SK-N-SH treated with all-trans-retinoic acid at 6 μM for 48 hours (cell line): ENCODE data around the gene ZNF700.

ENCODE experiments used
- ATAC-seq: fragments of 200-7000 bp; cut with Tn5 transposase; 3 replicates; pipeline ENCODE4 v1.9.1; 2020; ENCODE audit warnings: mild to moderate bottlenecking, moderate library complexity
- ARNTL ChIP-seq: fragments of 450-650 bp; formaldehyde crosslinking; IDR thresholded peaks from 2 replicates; pipeline ENCODE4 v1.5.0; 2020; ENCODE audit warnings: low read depth, mild to moderate bottlenecking, moderate library complexity, borderline replicate concordance
- BACH2 ChIP-seq: fragments of 250-450 bp; sonication (Bioruptor Pico); IDR thresholded peaks from 2 replicates; pipeline ENCODE4 v1.9.0; 2021; ENCODE audit warnings: mild to moderate bottlenecking, borderline replicate concordance
- CSDC2 ChIP-seq: fragments of 250-450 bp; sonication (Bioruptor Pico); IDR thresholded peaks from 2 replicates; pipeline ENCODE4 v1.5.0; 2020; ENCODE audit warnings: mild to moderate bottlenecking, moderate library complexity
- GLIS3 ChIP-seq: fragments of 250-450 bp; sonication (Bioruptor Pico); IDR thresholded peaks from 2 replicates; pipeline ENCODE4 v1.5.0; 2020; ENCODE audit warnings: mild to moderate bottlenecking, moderate library complexity
- ISL1 ChIP-seq: fragments of 250-450 bp; sonication (Bioruptor Pico); IDR thresholded peaks from 2 replicates; pipeline ENCODE4 v2.1.2; 2022; ENCODE audit warnings: mild to moderate bottlenecking, moderate library complexity
- OSR1 ChIP-seq: fragments of 250-450 bp; sonication (Bioruptor Pico); IDR thresholded peaks from 2 replicates; pipeline ENCODE4 v1.8.0; 2022; ENCODE audit warnings: moderate library complexity, mild to moderate bottlenecking, inconsistent platforms
- PPARA ChIP-seq: fragments of 250-450 bp; sonication (Bioruptor Pico); IDR thresholded peaks from 2 replicates; pipeline ENCODE4 v1.5.0; 2020; ENCODE audit warnings: mild to moderate bottlenecking, borderline replicate concordance
- RARB ChIP-seq: fragments of 250-450 bp; sonication (Bioruptor Pico); IDR thresholded peaks from 2 replicates; pipeline ENCODE4 v1.8.0; 2021; ENCODE audit warnings: mild to moderate bottlenecking, moderate library complexity
- SNAI2 ChIP-seq: fragments of 250-450 bp; sonication (Bioruptor Pico); IDR thresholded peaks from 2 replicates; pipeline ENCODE4 v1.5.0; 2020; ENCODE audit warnings: mild to moderate bottlenecking, moderate library complexity
- TOX ChIP-seq: fragments of 250-450 bp; sonication (Bioruptor Pico); IDR thresholded peaks from 2 replicates; pipeline ENCODE4 v1.8.0; 2021; ENCODE audit warnings: mild to moderate bottlenecking, moderate library complexity, borderline replicate concordance
- ZC3H10 ChIP-seq: fragments of 250-450 bp; sonication (Bioruptor Pico); IDR thresholded peaks from 2 replicates; pipeline ENCODE4 v1.5.1; 2021; ENCODE audit warnings: mild to moderate bottlenecking, moderate library complexity
- ZFP3 ChIP-seq: fragments of 250-450 bp; sonication (Bioruptor Pico); IDR thresholded peaks from 2 replicates; pipeline ENCODE4 v1.5.0; 2020; ENCODE audit warnings: mild to moderate bottlenecking, moderate library complexity
- ZNF565 ChIP-seq: fragments of 450-650 bp; formaldehyde crosslinking; conservative IDR thresholded peaks from 2 replicates; pipeline ENCODE4 v1.5.0; 2020; ENCODE audit warnings: low read depth, mild to moderate bottlenecking, moderate library complexity
- ZNF70 ChIP-seq: fragments of 450-650 bp; formaldehyde crosslinking; IDR thresholded peaks from 2 replicates; pipeline ENCODE4 v1.5.0; 2020; ENCODE audit warnings: mild to moderate bottlenecking, moderate library complexity
- ZNF8 ChIP-seq: fragments of 450-650 bp; formaldehyde crosslinking; IDR thresholded peaks from 2 replicates; pipeline ENCODE4 v1.5.0; 2020; ENCODE audit warnings: mild to moderate bottlenecking, moderate library complexity
- TF ChIP-seq, protein P1 (sequence below): fragments of 250-450 bp; sonication (Bioruptor Pico); IDR thresholded peaks from 2 replicates; pipeline ENCODE4 v1.8.0; 2021; ENCODE audit warnings: low read depth, mild to moderate bottlenecking, moderate library complexity, borderline replicate concordance
- TF ChIP-seq, protein P2 (sequence below): fragments of 250-450 bp; sonication (Bioruptor Pico); IDR thresholded peaks from 2 replicates; pipeline ENCODE4 v1.8.0; 2020; ENCODE audit warnings: mild to moderate bottlenecking, moderate library complexity, borderline replicate concordance
- TF ChIP-seq, protein P3 (sequence below): fragments of 250-450 bp; sonication (Bioruptor Pico); IDR thresholded peaks from 2 replicates; pipeline ENCODE4 v1.5.1; 2020; ENCODE audit warnings: low read depth, mild to moderate bottlenecking, moderate library complexity
- TF ChIP-seq, protein P4 (sequence below): fragments of 250-450 bp; sonication (Bioruptor Pico); IDR thresholded peaks from 2 replicates; pipeline ENCODE4 v1.5.0; 2020; ENCODE audit warnings: mild to moderate bottlenecking, moderate library complexity
- TF ChIP-seq, protein P5 (sequence below): fragments of 250-450 bp; sonication (Bioruptor Pico); IDR thresholded peaks from 2 replicates; pipeline ENCODE4 v1.5.1; 2021; ENCODE audit warnings: mild to moderate bottlenecking, moderate library complexity

Gene ZNF700

DNA sequence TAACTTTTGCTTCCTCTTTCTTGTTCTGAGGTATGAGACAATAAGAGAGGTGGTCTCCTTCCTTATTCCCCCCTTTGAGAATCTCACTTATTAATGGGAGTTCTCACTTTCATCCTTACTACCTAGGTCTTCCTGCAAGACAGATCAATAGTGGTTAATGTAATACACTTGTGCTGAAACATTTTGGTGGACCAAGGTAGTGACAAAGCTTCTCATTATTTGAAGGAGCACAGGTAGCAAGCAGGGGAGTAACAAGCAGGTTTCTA, 17.9 kb downstream of the ZNF700 start:
- TF ChIP-seq RARB (CRISPR knock-in tag): no peak
- TF ChIP-seq SNAI2 (CRISPR knock-in tag): no peak
- TF ChIP-seq, protein P1, sequence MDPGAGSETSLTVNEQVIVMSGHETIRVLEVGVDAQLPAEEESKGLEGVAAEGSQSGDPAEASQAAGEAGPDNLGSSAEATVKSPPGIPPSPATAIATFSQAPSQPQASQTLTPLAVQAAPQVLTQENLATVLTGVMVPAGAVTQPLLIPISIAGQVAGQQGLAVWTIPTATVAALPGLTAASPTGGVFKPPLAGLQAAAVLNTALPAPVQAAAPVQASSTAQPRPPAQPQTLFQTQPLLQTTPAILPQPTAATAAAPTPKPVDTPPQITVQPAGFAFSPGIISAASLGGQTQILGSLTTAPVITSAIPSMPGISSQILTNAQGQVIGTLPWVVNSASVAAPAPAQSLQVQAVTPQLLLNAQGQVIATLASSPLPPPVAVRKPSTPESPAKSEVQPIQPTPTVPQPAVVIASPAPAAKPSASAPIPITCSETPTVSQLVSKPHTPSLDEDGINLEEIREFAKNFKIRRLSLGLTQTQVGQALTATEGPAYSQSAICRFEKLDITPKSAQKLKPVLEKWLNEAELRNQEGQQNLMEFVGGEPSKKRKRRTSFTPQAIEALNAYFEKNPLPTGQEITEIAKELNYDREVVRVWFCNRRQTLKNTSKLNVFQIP: no peak
- TF ChIP-seq ZNF70 (CRISPR knock-in tag): no peak
- TF ChIP-seq, protein P2, sequence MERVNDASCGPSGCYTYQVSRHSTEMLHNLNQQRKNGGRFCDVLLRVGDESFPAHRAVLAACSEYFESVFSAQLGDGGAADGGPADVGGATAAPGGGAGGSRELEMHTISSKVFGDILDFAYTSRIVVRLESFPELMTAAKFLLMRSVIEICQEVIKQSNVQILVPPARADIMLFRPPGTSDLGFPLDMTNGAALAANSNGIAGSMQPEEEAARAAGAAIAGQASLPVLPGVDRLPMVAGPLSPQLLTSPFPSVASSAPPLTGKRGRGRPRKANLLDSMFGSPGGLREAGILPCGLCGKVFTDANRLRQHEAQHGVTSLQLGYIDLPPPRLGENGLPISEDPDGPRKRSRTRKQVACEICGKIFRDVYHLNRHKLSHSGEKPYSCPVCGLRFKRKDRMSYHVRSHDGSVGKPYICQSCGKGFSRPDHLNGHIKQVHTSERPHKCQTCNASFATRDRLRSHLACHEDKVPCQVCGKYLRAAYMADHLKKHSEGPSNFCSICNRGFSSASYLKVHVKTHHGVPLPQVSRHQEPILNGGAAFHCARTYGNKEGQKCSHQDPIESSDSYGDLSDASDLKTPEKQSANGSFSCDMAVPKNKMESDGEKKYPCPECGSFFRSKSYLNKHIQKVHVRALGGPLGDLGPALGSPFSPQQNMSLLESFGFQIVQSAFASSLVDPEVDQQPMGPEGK (CRISPR knock-in tag): no peak
- TF ChIP-seq ARNTL (CRISPR knock-in tag): no peak
- no peak for TF ChIP-seq BACH2
- no peak for TF ChIP-seq ZNF565 (CRISPR knock-in tag)
- TF ChIP-seq, protein P3, sequence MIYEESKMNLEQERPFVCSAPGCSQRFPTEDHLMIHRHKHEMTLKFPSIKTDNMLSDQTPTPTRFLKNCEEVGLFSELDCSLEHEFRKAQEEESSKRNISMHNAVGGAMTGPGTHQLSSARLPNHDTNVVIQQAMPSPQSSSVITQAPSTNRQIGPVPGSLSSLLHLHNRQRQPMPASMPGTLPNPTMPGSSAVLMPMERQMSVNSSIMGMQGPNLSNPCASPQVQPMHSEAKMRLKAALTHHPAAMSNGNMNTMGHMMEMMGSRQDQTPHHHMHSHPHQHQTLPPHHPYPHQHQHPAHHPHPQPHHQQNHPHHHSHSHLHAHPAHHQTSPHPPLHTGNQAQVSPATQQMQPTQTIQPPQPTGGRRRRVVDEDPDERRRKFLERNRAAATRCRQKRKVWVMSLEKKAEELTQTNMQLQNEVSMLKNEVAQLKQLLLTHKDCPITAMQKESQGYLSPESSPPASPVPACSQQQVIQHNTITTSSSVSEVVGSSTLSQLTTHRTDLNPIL: no peak
- no peak for TF ChIP-seq CSDC2 (CRISPR knock-in tag)
- TF ChIP-seq TOX: no peak
- TF ChIP-seq, protein P4, sequence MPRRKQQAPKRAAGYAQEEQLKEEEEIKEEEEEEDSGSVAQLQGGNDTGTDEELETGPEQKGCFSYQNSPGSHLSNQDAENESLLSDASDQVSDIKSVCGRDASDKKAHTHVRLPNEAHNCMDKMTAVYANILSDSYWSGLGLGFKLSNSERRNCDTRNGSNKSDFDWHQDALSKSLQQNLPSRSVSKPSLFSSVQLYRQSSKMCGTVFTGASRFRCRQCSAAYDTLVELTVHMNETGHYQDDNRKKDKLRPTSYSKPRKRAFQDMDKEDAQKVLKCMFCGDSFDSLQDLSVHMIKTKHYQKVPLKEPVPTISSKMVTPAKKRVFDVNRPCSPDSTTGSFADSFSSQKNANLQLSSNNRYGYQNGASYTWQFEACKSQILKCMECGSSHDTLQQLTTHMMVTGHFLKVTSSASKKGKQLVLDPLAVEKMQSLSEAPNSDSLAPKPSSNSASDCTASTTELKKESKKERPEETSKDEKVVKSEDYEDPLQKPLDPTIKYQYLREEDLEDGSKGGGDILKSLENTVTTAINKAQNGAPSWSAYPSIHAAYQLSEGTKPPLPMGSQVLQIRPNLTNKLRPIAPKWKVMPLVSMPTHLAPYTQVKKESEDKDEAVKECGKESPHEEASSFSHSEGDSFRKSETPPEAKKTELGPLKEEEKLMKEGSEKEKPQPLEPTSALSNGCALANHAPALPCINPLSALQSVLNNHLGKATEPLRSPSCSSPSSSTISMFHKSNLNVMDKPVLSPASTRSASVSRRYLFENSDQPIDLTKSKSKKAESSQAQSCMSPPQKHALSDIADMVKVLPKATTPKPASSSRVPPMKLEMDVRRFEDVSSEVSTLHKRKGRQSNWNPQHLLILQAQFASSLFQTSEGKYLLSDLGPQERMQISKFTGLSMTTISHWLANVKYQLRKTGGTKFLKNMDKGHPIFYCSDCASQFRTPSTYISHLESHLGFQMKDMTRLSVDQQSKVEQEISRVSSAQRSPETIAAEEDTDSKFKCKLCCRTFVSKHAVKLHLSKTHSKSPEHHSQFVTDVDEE (CRISPR knock-in tag): no peak
- TF ChIP-seq, protein P5, sequence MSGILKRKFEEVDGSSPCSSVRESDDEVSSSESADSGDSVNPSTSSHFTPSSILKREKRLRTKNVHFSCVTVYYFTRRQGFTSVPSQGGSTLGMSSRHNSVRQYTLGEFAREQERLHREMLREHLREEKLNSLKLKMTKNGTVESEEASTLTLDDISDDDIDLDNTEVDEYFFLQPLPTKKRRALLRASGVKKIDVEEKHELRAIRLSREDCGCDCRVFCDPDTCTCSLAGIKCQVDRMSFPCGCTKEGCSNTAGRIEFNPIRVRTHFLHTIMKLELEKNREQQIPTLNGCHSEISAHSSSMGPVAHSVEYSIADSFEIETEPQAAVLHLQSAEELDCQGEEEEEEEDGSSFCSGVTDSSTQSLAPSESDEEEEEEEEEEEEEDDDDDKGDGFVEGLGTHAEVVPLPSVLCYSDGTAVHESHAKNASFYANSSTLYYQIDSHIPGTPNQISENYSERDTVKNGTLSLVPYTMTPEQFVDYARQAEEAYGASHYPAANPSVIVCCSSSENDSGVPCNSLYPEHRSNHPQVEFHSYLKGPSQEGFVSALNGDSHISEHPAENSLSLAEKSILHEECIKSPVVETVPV (CRISPR knock-in tag): no peak
- no peak for TF ChIP-seq ZNF8 (CRISPR knock-in tag)
- no peak for ATAC-seq

DNA sequence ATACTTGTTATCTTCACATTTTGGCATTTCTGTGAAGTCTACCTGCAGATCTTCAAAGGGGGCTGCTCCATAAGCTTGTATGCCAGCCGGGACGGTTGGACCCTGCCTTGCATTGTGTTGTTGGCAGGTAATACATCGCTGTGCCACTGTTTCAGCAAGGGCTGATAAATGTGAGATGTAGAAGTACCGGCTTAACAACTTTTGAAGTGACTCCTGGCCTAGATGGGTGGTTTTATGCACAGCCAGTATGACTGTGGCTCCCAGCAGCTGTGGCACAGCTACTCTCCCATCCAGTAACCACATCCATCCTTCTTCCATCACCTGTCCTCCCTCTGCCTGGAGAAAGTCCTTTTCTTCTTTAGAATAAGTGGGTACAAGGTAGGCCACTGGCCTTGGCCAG, 19.7 kb downstream of the ZNF700 start:
- TF ChIP-seq ISL1 (CRISPR knock-in tag) (no peak), ZNF565 (CRISPR knock-in tag) (no peak)
- TF ChIP-seq, all 23 proteins: peak for 0
- no peak for ATAC-seq

DNA sequence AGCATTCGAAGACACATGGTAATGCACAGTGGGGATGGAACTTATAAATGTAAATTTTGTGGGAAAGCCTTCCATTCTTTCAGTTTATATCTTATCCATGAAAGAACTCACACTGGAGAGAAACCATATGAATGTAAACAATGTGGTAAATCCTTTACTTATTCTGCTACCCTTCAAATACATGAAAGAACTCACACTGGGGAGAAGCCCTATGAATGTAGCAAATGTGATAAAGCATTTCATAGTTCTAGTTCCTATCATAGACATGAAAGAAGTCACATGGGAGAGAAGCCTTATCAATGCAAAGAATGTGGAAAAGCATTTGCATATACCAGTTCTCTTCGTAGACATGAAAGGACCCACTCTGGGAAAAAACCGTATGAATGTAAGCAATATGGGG, 23.7 kb downstream of the ZNF700 start:
- TF ChIP-seq, protein P1: no peak
- TF ChIP-seq ZFP3 (no peak), ARNTL (CRISPR knock-in tag) (no peak), BACH2 (no peak), SNAI2 (CRISPR knock-in tag) (no peak), ISL1 (CRISPR knock-in tag) (no peak), PPARA (no peak), ZC3H10 (CRISPR knock-in tag) (no peak), GLIS3 (no peak), OSR1 (no peak)
- TF ChIP-seq, protein P5 (CRISPR knock-in tag): no peak
- TF ChIP-seq, protein P3: no peak
- no peak for ATAC-seq
